Measurements from ENCODE around the gene EFCAB13. TPM values are rescaled to one million over a fixed set of nuclear protein-coding genes. Genes with fewer than 3 reads are reported as not detected.
A peak's percentile ranks its signal among the peaks of the same experiment; 100 is the strongest.

The EFCAB13 gene
- total and polyA plus RNA-seq, 4 donors = 0.80 to 2.9 (median 2.3) TPM

DNA sequence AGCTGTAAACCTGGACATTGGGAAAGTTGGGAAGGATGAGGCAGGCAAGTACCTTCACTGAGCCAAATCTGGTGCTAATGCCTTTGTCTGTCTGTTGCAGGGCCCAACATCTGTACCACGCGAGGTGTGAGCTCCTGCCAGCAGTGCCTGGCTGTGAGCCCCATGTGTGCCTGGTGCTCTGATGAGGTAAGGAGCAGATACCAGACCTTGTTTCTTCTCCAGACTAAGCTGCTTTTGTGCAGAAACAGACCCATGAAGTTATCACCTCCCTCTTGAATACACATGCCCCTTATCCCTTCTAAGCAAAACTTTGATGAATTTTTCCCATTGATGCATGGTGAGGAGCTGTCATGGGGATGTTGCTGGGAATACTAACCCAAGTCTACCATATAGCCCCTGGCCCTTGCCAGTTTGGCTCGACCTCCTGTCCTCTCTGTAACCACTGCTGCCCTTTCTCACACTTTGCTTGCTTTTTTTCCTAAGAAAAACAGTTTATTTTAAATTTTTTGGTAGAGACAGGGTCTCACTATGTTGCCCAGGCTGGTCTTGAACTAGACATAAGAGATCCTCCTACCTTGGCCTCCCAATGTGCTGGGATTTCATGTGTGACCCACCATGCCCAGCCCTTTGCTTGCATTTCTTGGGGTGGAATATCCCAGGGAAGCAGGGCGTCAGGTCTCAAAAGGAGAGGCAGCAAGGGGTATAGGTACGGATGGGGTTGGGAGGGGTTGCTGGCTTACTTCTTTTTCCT lies 49.3 kb upstream of the EFCAB13 start:
- Histone ChIP-seq H3K4me1 (ENCODE audit: control insufficient read depth in 4 of 4, insufficient read depth in 4 of 4, low read length in 3 of 4) (peaks cover 5 to 22% (median 13%) of the 10 kb centered on the region in 4 donors), H3K36me3 (ENCODE audit: control insufficient read depth in 4 of 4, insufficient read depth in 3 of 4, low read depth in 1 of 4, low read length in 3 of 4) (no peaks in the 10 kb centered on the region), H3K4me3 (ENCODE audit: low read depth in 1 of 3, low read length in 3 of 3) (no peak overlapping the region), H3K27ac (ENCODE audit: low read depth in 1 of 2, low read length in 2 of 2) (no peak overlapping the region), H3K9ac (ENCODE audit: low read depth in 1 of 2, low read length in 2 of 2) (no peak overlapping the region), H3K9me3 (ENCODE audit: control insufficient read depth in 4 of 4, low read length in 3 of 4) (no peaks in the 10 kb centered on the region), H3K27me3 (ENCODE audit: control insufficient read depth in 4 of 4, insufficient read depth in 4 of 4, low read length in 3 of 4) (no peaks in the 10 kb centered on the region)
- WGBS = 96% methylated on average over 5 of the region's 5 CpGs
- no peak for DNase-seq (ENCODE audit: low spot score)
- no peak for TF ChIP-seq EGR1 (IDR thresholded peaks at IDR 0.05; ENCODE audit: low read depth in 2 of 2)

- Histone ChIP-seq H3K27ac (ENCODE audit: low read depth in 1 of 2, low read length in 2 of 2) (peak overlapping the region; percentile 26 to 39), H3K4me1 (ENCODE audit: control insufficient read depth in 4 of 4, insufficient read depth in 4 of 4, low read length in 3 of 4) (peaks cover 5 to 22% (median 13%) of the 10 kb centered on the region in 4 donors), H3K9me3 (ENCODE audit: control insufficient read depth in 4 of 4, low read length in 3 of 4) (no peaks in the 10 kb centered on the region), H3K36me3 (ENCODE audit: control insufficient read depth in 4 of 4, insufficient read depth in 3 of 4, low read depth in 1 of 4, low read length in 3 of 4) (no peaks in the 10 kb centered on the region), H3K9ac (ENCODE audit: low read depth in 1 of 2, low read length in 2 of 2) (no peak overlapping the region), H3K27me3 (ENCODE audit: control insufficient read depth in 4 of 4, insufficient read depth in 4 of 4, low read length in 3 of 4) (no peaks in the 10 kb centered on the region), H3K4me3 (ENCODE audit: low read depth in 1 of 3, low read length in 3 of 3) (no peak overlapping the region)
- peak in 1 of 2 donors; percentile 47 for TF ChIP-seq RAD21 (IDR thresholded peaks at IDR 0.05)
- TF ChIP-seq RXRA (IDR thresholded peaks at IDR 0.05) = peak; percentile 46 to 51
- peak; percentile 40 for TF ChIP-seq SP1 (IDR thresholded peaks at IDR 0.05)
- peak; percentile 36 for TF ChIP-seq YY1 (IDR thresholded peaks at IDR 0.05)
- no peak for TF ChIP-seq HNF4A (conservative IDR thresholded peaks at IDR 0.05)
- TF ChIP-seq FOXA1 (IDR thresholded peaks at IDR 0.05) = no peak
- peak; percentile 14 for TF ChIP-seq NR2F2 (IDR thresholded peaks at IDR 0.05)
- TF ChIP-seq, protein P1, sequence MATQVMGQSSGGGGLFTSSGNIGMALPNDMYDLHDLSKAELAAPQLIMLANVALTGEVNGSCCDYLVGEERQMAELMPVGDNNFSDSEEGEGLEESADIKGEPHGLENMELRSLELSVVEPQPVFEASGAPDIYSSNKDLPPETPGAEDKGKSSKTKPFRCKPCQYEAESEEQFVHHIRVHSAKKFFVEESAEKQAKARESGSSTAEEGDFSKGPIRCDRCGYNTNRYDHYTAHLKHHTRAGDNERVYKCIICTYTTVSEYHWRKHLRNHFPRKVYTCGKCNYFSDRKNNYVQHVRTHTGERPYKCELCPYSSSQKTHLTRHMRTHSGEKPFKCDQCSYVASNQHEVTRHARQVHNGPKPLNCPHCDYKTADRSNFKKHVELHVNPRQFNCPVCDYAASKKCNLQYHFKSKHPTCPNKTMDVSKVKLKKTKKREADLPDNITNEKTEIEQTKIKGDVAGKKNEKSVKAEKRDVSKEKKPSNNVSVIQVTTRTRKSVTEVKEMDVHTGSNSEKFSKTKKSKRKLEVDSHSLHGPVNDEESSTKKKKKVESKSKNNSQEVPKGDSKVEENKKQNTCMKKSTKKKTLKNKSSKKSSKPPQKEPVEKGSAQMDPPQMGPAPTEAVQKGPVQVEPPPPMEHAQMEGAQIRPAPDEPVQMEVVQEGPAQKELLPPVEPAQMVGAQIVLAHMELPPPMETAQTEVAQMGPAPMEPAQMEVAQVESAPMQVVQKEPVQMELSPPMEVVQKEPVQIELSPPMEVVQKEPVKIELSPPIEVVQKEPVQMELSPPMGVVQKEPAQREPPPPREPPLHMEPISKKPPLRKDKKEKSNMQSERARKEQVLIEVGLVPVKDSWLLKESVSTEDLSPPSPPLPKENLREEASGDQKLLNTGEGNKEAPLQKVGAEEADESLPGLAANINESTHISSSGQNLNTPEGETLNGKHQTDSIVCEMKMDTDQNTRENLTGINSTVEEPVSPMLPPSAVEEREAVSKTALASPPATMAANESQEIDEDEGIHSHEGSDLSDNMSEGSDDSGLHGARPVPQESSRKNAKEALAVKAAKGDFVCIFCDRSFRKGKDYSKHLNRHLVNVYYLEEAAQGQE (IDR thresholded peaks at IDR 0.05) = peak; percentile 36
- DNase-seq (ENCODE audit: low spot score) = peak; percentile 81
- 39% methylated on average over 13 of the region's 13 CpGs for WGBS
These were observed 48.3 kb upstream of the EFCAB13 start for GRCh38 chr17:47275245-47275984.

DNA sequence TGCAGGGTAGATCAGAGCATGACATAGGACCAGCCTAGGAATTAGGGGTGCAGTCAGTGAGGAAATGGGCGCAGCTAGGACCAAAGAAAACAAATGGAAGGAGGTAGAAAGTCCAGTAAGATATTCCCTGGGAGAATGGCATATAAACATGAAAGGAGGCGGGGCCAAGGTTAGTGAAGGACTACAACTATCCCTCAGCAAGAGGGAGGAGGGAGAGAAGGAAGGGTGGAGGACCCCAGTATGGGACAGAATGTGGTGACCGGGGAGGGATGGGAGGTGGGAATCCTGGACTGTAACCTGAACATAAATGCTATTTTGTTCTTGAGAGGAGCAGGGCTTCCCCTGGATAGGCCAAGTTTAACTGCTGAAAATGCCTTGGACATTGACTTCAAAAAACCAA lies 47.3 kb upstream of the EFCAB13 start:
- H3K27ac ChIP-seq (ENCODE audit: low read depth in 1 of 2, low read length in 2 of 2) = peak overlapping the region in 1 of 2 donors; percentile 23
- no peaks in the 10 kb centered on the region for H3K9me3 ChIP-seq (ENCODE audit: control insufficient read depth in 4 of 4, low read length in 3 of 4)
- 95% methylated on average over 3 of the region's 3 CpGs for WGBS
- TF ChIP-seq, protein P1 (IDR thresholded peaks at IDR 0.05) = no peak
- TF ChIP-seq SP1 (IDR thresholded peaks at IDR 0.05) = no peak
- no peak for TF ChIP-seq JUND (IDR thresholded peaks at IDR 0.05)
- H3K4me3 ChIP-seq (ENCODE audit: low read depth in 1 of 3, low read length in 3 of 3) = no peak overlapping the region
- H3K36me3 ChIP-seq (ENCODE audit: control insufficient read depth in 4 of 4, insufficient read depth in 3 of 4, low read depth in 1 of 4, low read length in 3 of 4) = no peaks in the 10 kb centered on the region
- no peaks in the 10 kb centered on the region for H3K27me3 ChIP-seq (ENCODE audit: control insufficient read depth in 4 of 4, insufficient read depth in 4 of 4, low read length in 3 of 4)
- peaks cover 5 to 22% (median 13%) of the 10 kb centered on the region in 4 donors for H3K4me1 ChIP-seq (ENCODE audit: control insufficient read depth in 4 of 4, insufficient read depth in 4 of 4, low read length in 3 of 4)
- DNase-seq (ENCODE audit: low spot score) = no peak
- H3K9ac ChIP-seq (ENCODE audit: low read depth in 1 of 2, low read length in 2 of 2) = no peak overlapping the region

Measured in liver (tissue), 9 donors.